K562 (cell line): ENCODE data around the gene P2RX2. TPM values are rescaled to one million over a fixed set of nuclear protein-coding genes. Genes with fewer than 3 reads are reported as not detected.

ENCODE experiments used
- CHD7 ChIP-seq: fragments of 200-600 bp; sonication (generic); IDR thresholded peaks from one replicate; pipeline ENCODE4 v1.6.1; 2012; ENCODE audit warnings: mild to moderate bottlenecking, low read depth, low read length, inconsistent platforms
- polyA plus RNA-seq, 8 experiments: library from polyadenylated mRNA; depleted of rRNA in 4 of 8; stranded (reverse) in 5 of 8; unstranded in 3 of 8; fragments of >200 nt; fragmentation: Nextera tagmentation in 2 of 8; fragmentation: Illumina TruSeq in 1 of 8; extraction: Ambion mirVana in 2 of 8; extraction: Trizol in 1 of 8; gene quantifications; 2 replicates each; pipeline versions ENCODE4 v1.2.1 to v1.2.3, GENCODE V29; 2011 to 2014; ENCODE audit warnings: inconsistent platforms in 1 of 8, missing spikeins in 1 of 8
- total RNA-seq, 7 experiments: library from RNA; depleted of rRNA in 6 of 7; stranded (reverse); fragments of >200 nt in 6 of 7; fragmentation: Illumina TruSeq in 2 of 7; extraction: Trizol in 2 of 7; gene quantifications; 2 replicates each; pipeline versions ENCODE4 v1.2.1 to v1.2.3, GENCODE V29; 2011 to 2021; ENCODE audit warnings: low replicate concordance in 1 of 7

The P2RX2 gene
- total and polyA plus RNA-seq, 9 of the 15 experiments (the other 6 are each of a cell fraction or from before 2014, with no cell fraction given) = not detected

- TF ChIP-seq CHD7 = no peak
These were observed 24.6 kb downstream of the P2RX2 start (continued) for GRCh38 chr12:132642846-132643835.
